GM23338 (cell line): ENCODE results near the gene GSG1L. TPM values are rescaled to one million over a fixed set of nuclear protein-coding genes. Genes with fewer than 3 reads are reported as not detected.

ENCODE experiments used
- ATAC-seq: fragments of 200-7000 bp; cut with Tn5 transposase; 3 replicates; pipeline ENCODE4 v1.9.1; 2020
- DNase-seq: peaks from one replicate; pipeline ENCODE4 v3.0.0-alpha.2; 2015; ENCODE audit warnings: low spot score
- H2AFZ ChIP-seq: fragments of 200-600 bp; sonication (generic); 2 replicates; pipeline ENCODE4 v1.8.0; 2016; ENCODE audit warnings: antibody characterized with exemption, mild to moderate bottlenecking, moderate library complexity
- H3F3A ChIP-seq: fragments of 200-600 bp; sonication (generic); replicated peaks from 2 replicates; pipeline ENCODE4 v1.8.0; 2017; ENCODE audit warnings: antibody characterized with exemption, mixed run types, low read depth
- H3K27ac ChIP-seq: fragments of 200-600 bp; sonication (generic); 2 replicates; pipeline ENCODE4 v1.6.1; 2016; ENCODE audit warnings: low read depth
- H3K27me3 ChIP-seq: fragments of 200-600 bp; sonication (generic); 2 replicates; pipeline ENCODE4 v1.8.0; 2016; ENCODE audit warnings: mild to moderate bottlenecking, mixed run types, moderate library complexity; ENCODE audit not compliant: insufficient read depth
- H3K36me3 ChIP-seq: fragments of 200-600 bp; sonication (generic); 2 replicates; pipeline ENCODE4 v1.8.0; 2016; ENCODE audit warnings: mild to moderate bottlenecking; ENCODE audit not compliant: insufficient read depth
- H3K4me1 ChIP-seq: fragments of 200-600 bp; sonication (generic); 2 replicates; pipeline ENCODE4 v1.8.0; 2016; ENCODE audit warnings: mild to moderate bottlenecking, moderate library complexity; ENCODE audit not compliant: insufficient read depth
- H3K4me2 ChIP-seq: fragments of 200-600 bp; sonication (generic); 2 replicates; pipeline ENCODE4 v1.7.1; 2017; ENCODE audit warnings: mixed run types
- H3K4me3 ChIP-seq: fragments of 200-600 bp; sonication (generic); 2 replicates; pipeline ENCODE4 v1.6.1; 2016; ENCODE audit warnings: mixed run types
- H3K79me2 ChIP-seq: fragments of 200-600 bp; sonication (generic); replicated peaks from 2 replicates; pipeline ENCODE4 v1.8.0; 2017; ENCODE audit warnings: mild to moderate bottlenecking; ENCODE audit not compliant: insufficient read depth
- H3K9me2 ChIP-seq: fragments of 200-600 bp; sonication (generic); 2 replicates; pipeline ENCODE4 v1.8.0; 2017; ENCODE audit not compliant: insufficient read depth
- H4K20me1 ChIP-seq: fragments of 200-600 bp; sonication (generic); replicated peaks from 2 replicates; pipeline ENCODE4 v1.8.0; 2017; ENCODE audit warnings: mild to moderate bottlenecking; ENCODE audit not compliant: insufficient read depth
- H3K27ac Mint-ChIP-seq: 2 replicates; pipeline ENCODE4 v1.8.0; 2020; ENCODE audit warnings: inconsistent platforms, mild to moderate bottlenecking, moderate library complexity, mixed read lengths
- H3K27me3 Mint-ChIP-seq: 3 replicates; pipeline ENCODE4 v1.8.0; 2022; ENCODE audit warnings: low read depth, mild to moderate bottlenecking, moderate library complexity, mixed read lengths, inconsistent platforms; ENCODE audit not compliant: insufficient read depth, poor library complexity
- H3K36me3 Mint-ChIP-seq: 3 replicates; pipeline ENCODE4 v1.8.0; 2021; ENCODE audit warnings: low read depth, mild to moderate bottlenecking, inconsistent platforms, moderate library complexity, mixed read lengths
- H3K4me1 Mint-ChIP-seq: 3 replicates; pipeline ENCODE4 v1.8.0; 2020; ENCODE audit warnings: mild to moderate bottlenecking, inconsistent platforms, mixed read lengths
- H3K4me3 Mint-ChIP-seq: 3 replicates; pipeline ENCODE4 v1.8.0; 2021; ENCODE audit warnings: moderate library complexity, mild to moderate bottlenecking, inconsistent platforms, mixed read lengths
- H3K9me3 Mint-ChIP-seq: 3 replicates; pipeline ENCODE4 v1.8.0; 2020; ENCODE audit warnings: moderate library complexity, mild to moderate bottlenecking, inconsistent platforms, mixed read lengths
- CREB1 ChIP-seq: fragments of 250-450 bp; sonication (Bioruptor Pico); IDR thresholded peaks from 2 replicates; pipeline ENCODE4 v1.5.0; 2020; ENCODE audit warnings: low read depth, mild to moderate bottlenecking, moderate library complexity
- EZH2 ChIP-seq: fragments of 200-600 bp; sonication (generic); IDR thresholded peaks from one replicate; pipeline ENCODE4 v1.8.0; 2017; ENCODE audit warnings: antibody characterized with exemption, mild to moderate bottlenecking, low read depth; ENCODE audit not compliant: unreplicated experiment
- EZH2phosphoT487 ChIP-seq: fragments of 200-600 bp; sonication (generic); IDR thresholded peaks from one replicate; pipeline ENCODE4 v1.8.1; 2018; ENCODE audit warnings: antibody characterized with exemption; ENCODE audit not compliant: unreplicated experiment
- JUNB ChIP-seq: IDR thresholded peaks from one replicate; pipeline ENCODE4 v1.6.1; 2016; ENCODE audit warnings: antibody characterized with exemption; ENCODE audit not compliant: unreplicated experiment
- NANOG ChIP-seq: IDR thresholded peaks from 2 replicates; pipeline ENCODE4 v1.6.1; 2016; ENCODE audit warnings: antibody characterized with exemption, borderline replicate concordance
- POLR2AphosphoS5 ChIP-seq: IDR thresholded peaks from 2 replicates; pipeline ENCODE4 v1.6.1; 2016; ENCODE audit warnings: antibody characterized with exemption, low read depth
- REST ChIP-seq: IDR thresholded peaks from one replicate; pipeline ENCODE4 v1.6.1; 2018; ENCODE audit warnings: antibody characterized with exemption; ENCODE audit not compliant: unreplicated experiment
- STAT1 ChIP-seq: IDR thresholded peaks from one replicate; pipeline ENCODE4 v1.6.1; 2016; ENCODE audit warnings: antibody characterized with exemption; ENCODE audit not compliant: unreplicated experiment
- ZNF114 ChIP-seq: fragments of 250-450 bp; sonication (Bioruptor Pico); IDR thresholded peaks from 2 replicates; pipeline ENCODE4 v1.5.0; 2020; ENCODE audit warnings: mild to moderate bottlenecking, moderate library complexity
- ZNF331 ChIP-seq: fragments of 250-450 bp; sonication (Bioruptor Pico); IDR thresholded peaks from 2 replicates; pipeline ENCODE4 v1.5.0; 2020; ENCODE audit warnings: low read depth, mild to moderate bottlenecking, moderate library complexity
- polyA plus RNA-seq: library from polyadenylated mRNA; unstranded; fragments of >200 nt; fragmentation: Nextera tagmentation; extraction: Ambion mirVana; gene quantifications from 2 replicates; pipeline ENCODE4 v1.2.1, GENCODE V29; 2016
- total RNA-seq: library from RNA; depleted of rRNA; stranded (reverse); fragments of >200 nt; shearing (Covaris generic); gene quantifications from 2 replicates; pipeline ENCODE4 v1.2.3, GENCODE V29; 2014
- TF ChIP-seq, protein P1 (sequence below): IDR thresholded peaks from 2 replicates; pipeline ENCODE4 v1.6.1; 2016; ENCODE audit warnings: antibody characterized with exemption

GSG1L gene
- total and polyA plus RNA-seq, 2 experiments from 2014 or later = 0.36 to 0.63 TPM

DNA sequence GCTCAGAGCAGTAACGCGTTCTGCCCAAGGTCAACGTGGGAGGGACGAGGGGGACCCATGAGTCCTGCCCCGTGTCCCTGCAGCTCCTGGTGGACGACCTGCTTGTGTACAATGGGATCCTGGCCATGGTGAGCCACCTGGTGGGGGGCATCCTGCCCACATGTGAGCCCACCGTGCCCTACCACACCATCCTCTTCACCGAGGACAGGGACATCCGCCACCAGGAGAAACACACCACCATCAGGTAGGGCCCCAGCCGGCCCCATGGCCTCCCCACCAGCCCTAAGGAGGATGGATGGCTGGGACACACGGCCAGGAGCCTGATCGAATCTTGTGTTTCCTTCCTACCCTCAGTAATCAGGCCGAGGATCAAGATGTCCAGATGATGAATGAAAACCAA, 286.0 kb downstream of the GSG1L start:
- H3K36me3 ChIP-seq = no peaks in the 10 kb centered on the region

DNA sequence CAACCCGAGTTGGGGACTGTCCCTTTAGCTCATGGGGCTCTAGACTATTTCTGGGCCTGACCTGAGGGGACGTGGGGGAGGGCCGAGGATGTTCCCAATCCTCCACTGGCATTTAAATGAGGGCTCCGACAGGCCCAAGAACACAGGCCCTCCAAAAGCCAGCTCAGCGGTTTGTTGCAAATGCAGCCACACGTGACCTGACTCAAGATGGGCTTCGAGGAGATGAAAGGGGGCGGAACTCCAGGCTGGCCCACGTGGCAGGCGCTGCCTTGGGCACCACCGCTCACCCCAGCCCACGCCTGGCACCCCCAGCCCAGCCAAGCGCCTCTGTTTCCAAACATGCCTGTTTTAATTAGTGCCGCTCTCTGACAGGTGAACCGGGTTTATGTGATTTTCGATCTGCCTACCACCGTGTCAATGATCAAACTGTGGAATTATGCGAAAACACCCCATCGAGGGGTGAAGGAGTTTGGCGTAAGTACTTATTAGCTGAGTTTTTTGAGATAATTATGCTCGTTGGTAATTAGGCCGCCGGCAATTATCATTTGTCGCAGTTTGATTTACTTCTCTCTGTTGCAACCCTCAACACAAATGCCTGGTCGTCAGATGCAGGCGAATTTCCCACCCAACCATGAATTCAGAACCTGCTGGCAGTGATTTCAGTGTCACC, 286.8 kb downstream of the GSG1L start:
- Mint-ChIP-seq H3K9me3 (no peaks in the 10 kb centered on the region), H3K27ac (no peak overlapping the region), H3K4me1 (no peaks in the 10 kb centered on the region), H3K27me3 (peaks cover 1% of the 10 kb centered on the region), H3K36me3 (no peaks in the 10 kb centered on the region), H3K4me3 (no peak overlapping the region)
- ATAC-seq (no peak), DNase-seq (no peak)
- Histone ChIP-seq H3K4me3 (no peak overlapping the region), H3K36me3 (no peaks in the 10 kb centered on the region), H3K79me2 (no peaks in the 10 kb centered on the region), H3F3A (no peaks in the 10 kb centered on the region), H3K27ac (no peak overlapping the region), H4K20me1 (no peaks in the 10 kb centered on the region), H3K4me1 (no peaks in the 10 kb centered on the region), H3K9me2 (no peaks in the 10 kb centered on the region), H2AFZ (no peak overlapping the region), H3K27me3 (no peaks in the 10 kb centered on the region), H3K4me2 (no peak overlapping the region)
- TF ChIP-seq REST = no peak
- no peak for TF ChIP-seq JUNB
- TF ChIP-seq, protein P1, sequence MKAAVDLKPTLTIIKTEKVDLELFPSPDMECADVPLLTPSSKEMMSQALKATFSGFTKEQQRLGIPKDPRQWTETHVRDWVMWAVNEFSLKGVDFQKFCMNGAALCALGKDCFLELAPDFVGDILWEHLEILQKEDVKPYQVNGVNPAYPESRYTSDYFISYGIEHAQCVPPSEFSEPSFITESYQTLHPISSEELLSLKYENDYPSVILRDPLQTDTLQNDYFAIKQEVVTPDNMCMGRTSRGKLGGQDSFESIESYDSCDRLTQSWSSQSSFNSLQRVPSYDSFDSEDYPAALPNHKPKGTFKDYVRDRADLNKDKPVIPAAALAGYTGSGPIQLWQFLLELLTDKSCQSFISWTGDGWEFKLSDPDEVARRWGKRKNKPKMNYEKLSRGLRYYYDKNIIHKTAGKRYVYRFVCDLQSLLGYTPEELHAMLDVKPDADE = no peak
- no peak for TF ChIP-seq ZNF331 (CRISPR knock-in tag)

More for the DNA sequence above, 286.0 kb downstream of the GSG1L start:
- Histone ChIP-seq H3K27me3 (no peaks in the 10 kb centered on the region), H3K9me2 (no peaks in the 10 kb centered on the region), H2AFZ (no peak overlapping the region), H3K27ac (no peak overlapping the region), H3F3A (no peaks in the 10 kb centered on the region), H3K4me3 (no peak overlapping the region), H4K20me1 (no peaks in the 10 kb centered on the region), H3K79me2 (no peaks in the 10 kb centered on the region), H3K4me1 (no peaks in the 10 kb centered on the region), H3K4me2 (no peak overlapping the region)
- no peak overlapping the region for H3K4me3 Mint-ChIP-seq
- H3K27ac Mint-ChIP-seq = no peak overlapping the region
- no peaks in the 10 kb centered on the region for H3K4me1 Mint-ChIP-seq
- no peaks in the 10 kb centered on the region for H3K36me3 Mint-ChIP-seq
- ATAC-seq (no peak), DNase-seq (no peak)
- peaks cover 1% of the 10 kb centered on the region for H3K27me3 Mint-ChIP-seq
- TF ChIP-seq, protein P1 = no peak
- no peak for TF ChIP-seq ZNF114 (CRISPR knock-in tag)
- TF ChIP-seq STAT1 = no peak
- TF ChIP-seq EZH2 = no peak
- TF ChIP-seq JUNB = no peak
- no peak for TF ChIP-seq CREB1 (CRISPR knock-in tag)
- no peak for TF ChIP-seq NANOG
- no peak for TF ChIP-seq REST
- no peak for TF ChIP-seq EZH2phosphoT487
- TF ChIP-seq POLR2AphosphoS5 = no peak
- no peaks in the 10 kb centered on the region for H3K9me3 Mint-ChIP-seq
